GM19193 (cell line): ENCODE data around the gene DCUN1D2.

Source experiments
- POLR2A ChIP-seq: IDR thresholded peaks from 4 replicates; pipeline ENCODE4 v1.6.1; 2011; ENCODE audit not compliant: insufficient read depth, insufficient read length; ENCODE audit errors: extremely low read depth

The DCUN1D2 gene

GRCh38 chr13:113417836-113418721 lies 72.4 kb downstream of the DCUN1D2 start:
- TF ChIP-seq POLR2A, result no peak

GRCh38 chr13:113417008-113417751 lies 73.3 kb downstream of the DCUN1D2 start:
- TF ChIP-seq POLR2A, result no peak

GRCh38 chr13:113415825-113416224 lies 74.7 kb downstream of the DCUN1D2 start:
- no peak for TF ChIP-seq POLR2A

GRCh38 chr13:113415032-113415431 lies 75.5 kb downstream of the DCUN1D2 start:
- TF ChIP-seq POLR2A, result no peak

- no peak for TF ChIP-seq POLR2A
Measured at GRCh38 chr13:113414335-113414734, 76.2 kb downstream of the DCUN1D2 start.

- TF ChIP-seq POLR2A, result no peak
Measured at GRCh38 chr13:113413898-113414282, 76.6 kb downstream of the DCUN1D2 start.

GRCh38 chr13:113413178-113413897 lies 77.2 kb downstream of the DCUN1D2 start:
- no peak for TF ChIP-seq POLR2A

GRCh38 chr13:113412440-113412839 lies 78.1 kb downstream of the DCUN1D2 start:
- TF ChIP-seq POLR2A, result no peak

GRCh38 chr13:113411216-113412023 lies 79.1 kb downstream of the DCUN1D2 start:
- no peak for TF ChIP-seq POLR2A

GRCh38 chr13:113410472-113411201 lies 79.9 kb downstream of the DCUN1D2 start:
- TF ChIP-seq POLR2A, result no peak

GRCh38 chr13:113408562-113408961 lies 81.9 kb downstream of the DCUN1D2 start:
- no peak for TF ChIP-seq POLR2A

GRCh38 chr13:113407531-113408393 lies 82.7 kb downstream of the DCUN1D2 start:
- TF ChIP-seq POLR2A, result no peak

- no peak for TF ChIP-seq POLR2A
Measured at GRCh38 chr13:113407103-113407530, 83.4 kb downstream of the DCUN1D2 start.

GRCh38 chr13:113406321-113407102 lies 84.0 kb downstream of the DCUN1D2 start:
- no peak for TF ChIP-seq POLR2A
